Liver (tissue), 9 donors: ENCODE results near the gene ZNF213. TPM values are rescaled to one million over a fixed set of nuclear protein-coding genes. Genes with fewer than 3 reads are reported as not detected.

ENCODE experiments used
- DNase-seq: peaks from one replicate; pipeline ENCODE4 v3.0.0-alpha.2; 2017; ENCODE audit warnings: low spot score
- H3K27ac ChIP-seq, 2 donors: one replicate each; pipeline ENCODE4 v1.7.0; 2013; ENCODE audit warnings: inconsistent platforms in 2 of 2, low read length in 2 of 2, control low read depth in 1 of 2, low read depth in 1 of 2, mild to moderate bottlenecking in 1 of 2
- H3K27me3 ChIP-seq, 4 donors: one replicate each; pipeline versions ENCODE4 v1.6.1 to v1.7.0; 2013; ENCODE audit warnings: low read length in 3 of 4, inconsistent platforms in 1 of 4, mild to moderate bottlenecking in 1 of 4, moderate library complexity in 1 of 4; ENCODE audit not compliant: control insufficient read depth in 4 of 4, insufficient read depth in 4 of 4
- H3K36me3 ChIP-seq, 4 donors: one replicate each; pipeline versions ENCODE4 v1.6.1 to v1.7.0; 2013; ENCODE audit warnings: low read length in 3 of 4, mild to moderate bottlenecking in 3 of 4, low read depth in 1 of 4, moderate library complexity in 1 of 4; ENCODE audit not compliant: control insufficient read depth in 4 of 4, insufficient read depth in 3 of 4
- H3K4me1 ChIP-seq, 4 donors: one replicate each; pipeline versions ENCODE4 v1.6.1 to v1.7.0; 2013; ENCODE audit warnings: low read length in 3 of 4, mild to moderate bottlenecking in 3 of 4, moderate library complexity in 1 of 4; ENCODE audit not compliant: control insufficient read depth in 4 of 4, insufficient read depth in 4 of 4
- H3K4me3 ChIP-seq, 3 donors: one replicate each; pipeline versions ENCODE4 v1.6.1 to v1.7.0; 2013; ENCODE audit warnings: low read length in 3 of 3, control low read depth in 1 of 3, low read depth in 1 of 3, mild to moderate bottlenecking in 1 of 3
- H3K9ac ChIP-seq, 2 donors: one replicate each; pipeline ENCODE4 v1.7.0; 2013; ENCODE audit warnings: low read length in 2 of 2, mild to moderate bottlenecking in 2 of 2, moderate library complexity in 2 of 2, control low read depth in 1 of 2, low read depth in 1 of 2
- H3K9me3 ChIP-seq, 4 donors: one replicate each; pipeline versions ENCODE4 v1.6.1 to v1.7.0; 2013; ENCODE audit warnings: low read length in 3 of 4; ENCODE audit not compliant: control insufficient read depth in 4 of 4
- CTCF ChIP-seq: fragments of 150-350 bp; IDR thresholded peaks from 2 replicates; pipeline ENCODE4 v1.5.1; 2017; ENCODE audit warnings: improper control_type of control experiment, low read depth, low read length; ENCODE audit not compliant: missing input control
- FOXA1 ChIP-seq: IDR thresholded peaks from 2 replicates; pipeline ENCODE4 v1.6.1; 2016; ENCODE audit warnings: antibody characterized with exemption
- FOXA2 ChIP-seq: IDR thresholded peaks from 2 replicates; pipeline ENCODE4 v1.6.1; 2016; ENCODE audit warnings: antibody characterized with exemption
- GABPA ChIP-seq, 2 donors: IDR thresholded peaks in 1 of 2; conservative IDR thresholded peaks in 1 of 2; 2 replicates each; pipeline ENCODE4 v1.6.1; 2016; ENCODE audit warnings: antibody characterized with exemption in 2 of 2, mild to moderate bottlenecking in 1 of 2, moderate library complexity in 1 of 2
- HNF4G ChIP-seq: IDR thresholded peaks from 2 replicates; pipeline ENCODE4 v1.6.1; 2016; ENCODE audit warnings: antibody characterized with exemption
- MAX ChIP-seq: IDR thresholded peaks from 2 replicates; pipeline ENCODE4 v1.6.1; 2016; ENCODE audit warnings: antibody characterized with exemption
- NR2F2 ChIP-seq: IDR thresholded peaks from 2 replicates; pipeline ENCODE4 v1.6.1; 2016; ENCODE audit warnings: antibody characterized with exemption
- REST ChIP-seq: IDR thresholded peaks from 2 replicates; pipeline ENCODE4 v1.6.1; 2016; ENCODE audit warnings: antibody characterized with exemption, mild to moderate bottlenecking
- RXRA ChIP-seq, 2 donors: IDR thresholded peaks; 2 replicates each; pipeline ENCODE4 v1.6.1; 2017 to 2018; ENCODE audit warnings: antibody characterized with exemption in 2 of 2, mild to moderate bottlenecking in 1 of 2
- TAF1 ChIP-seq: conservative IDR thresholded peaks from 2 replicates; pipeline ENCODE4 v1.6.1; 2016; ENCODE audit warnings: antibody characterized with exemption, mild to moderate bottlenecking
- YY1 ChIP-seq: IDR thresholded peaks from 2 replicates; pipeline ENCODE4 v1.6.1; 2016; ENCODE audit warnings: antibody characterized with exemption, mild to moderate bottlenecking
- ZBTB33 ChIP-seq: IDR thresholded peaks from 2 replicates; pipeline ENCODE4 v1.6.1; 2016; ENCODE audit warnings: antibody characterized with exemption
- WGBS: extraction: QIAGEN DNeasy Blood & Tissue Kit; methylation state at CpG from one replicate; pipeline ENCODE4 v1.1.7; 2013; 5-methylcytosine and 5-hydroxymethylcytosine counted together
- polyA plus RNA-seq, 2 donors: library from polyadenylated mRNA; stranded (reverse) in 1 of 2; unstranded in 1 of 2; fragments of 200-250 nt in 1 of 2; fragments of >200 nt in 1 of 2; fragmentation: Nextera tagmentation in 1 of 2; extraction: Ambion mirVana in 1 of 2; gene quantifications; one replicate each; pipeline versions ENCODE4 v1.2.1 to v1.2.3, GENCODE V29; 2013 to 2015
- total RNA-seq, 2 donors: library from RNA; depleted of rRNA; stranded (reverse); fragments of >200 nt; gene quantifications; one replicate each; pipeline ENCODE4 v1.2.3, GENCODE V29; 2014
- donor health status: healthy.
- donor health status: healthy.
- donor health status: healthy.
- donor health status: healthy.
- donor health status: healthy.

The ZNF213 gene
- total and polyA plus RNA-seq, 4 donors, result 0.56 to 4.5 (median 1.7) TPM

- WGBS, result 75% methylated on average over 18 of the region's 18 CpGs
- Histone ChIP-seq H3K4me1 (peaks cover 11 to 21% (median 18%) of the 10 kb centered on the region in 4 donors), H3K9ac (no peak overlapping the region), H3K36me3 (peaks cover 0 to 18% (median 0%) of the 10 kb centered on the region in 4 donors), H3K9me3 (no peaks in the 10 kb centered on the region), H3K27me3 (no peaks in the 10 kb centered on the region), H3K27ac (peak overlapping the region in 1 of 2 donors; percentile 68), H3K4me3 (no peak overlapping the region)
- TF ChIP-seq CTCF (no peak), MAX (no peak), YY1 (no peak), FOXA2 (no peak), GABPA (IDR thresholded peaks at IDR 0.05 in 1 of 2, conservative IDR thresholded peaks at IDR 0.05 in 1 of 2) (no peak), ZBTB33 (no peak), HNF4G (no peak), RXRA (IDR thresholded peaks at IDR 0.05) (no peak), FOXA1 (no peak), NR2F2 (no peak), REST (no peak)
- no peak for DNase-seq
Measured at GRCh38 chr16:3144321-3144983, 9.6 kb downstream of the ZNF213 start.

- Histone ChIP-seq H3K36me3 (peaks cover 0 to 18% (median 0%) of the 10 kb centered on the region in 4 donors), H3K9ac (no peak overlapping the region), H3K9me3 (no peaks in the 10 kb centered on the region), H3K27ac (no peak overlapping the region), H3K27me3 (no peaks in the 10 kb centered on the region), H3K4me1 (peaks cover 11 to 28% (median 20%) of the 10 kb centered on the region in 4 donors), H3K4me3 (no peak overlapping the region)
- 95% methylated on average over 10 of the region's 10 CpGs for WGBS
- DNase-seq, result no peak
- TF ChIP-seq TAF1, result no peak
Measured at GRCh38 chr16:3145151-3145550, 10.3 kb downstream of the ZNF213 start.
